OCI-LY7 (cell line): ENCODE results near the gene CRYBG2. TPM values are rescaled to one million over a fixed set of nuclear protein-coding genes. Genes with fewer than 3 reads are reported as not detected.

Experiments used
- BruUV-seq: library from RNA; stranded (reverse); fragments of 400-500 nt; replicated peaks from 2 replicates; lab custom pipeline; 2021; lab: Mats Ljungman, UMichigan
- CTCF ChIA-PET: fragments of 300-600 bp; sonication (Branson Sonifier 250); formaldehyde crosslinking; loops from one replicate; lab custom pipeline; 2022; ENCODE audit warnings: antibody characterized with exemption; ENCODE audit not compliant: unreplicated experiment; lab: Charles Lee
- POLR2A ChIA-PET: fragments of 300-600 bp; sonication (Branson Sonifier 250); formaldehyde crosslinking; loops from one replicate; lab custom pipeline; 2022; ENCODE audit warnings: antibody characterized with exemption; lab: Charles Lee
- DNase-seq: peaks from one replicate; pipeline ENCODE4 v3.0.0-alpha.2; 2015; ENCODE audit warnings: low spot score
- H2AFZ ChIP-seq: fragments of 200-600 bp; sonication (generic), shearing (Covaris generic); 2 replicates; pipeline ENCODE4 v1.6.1; 2014; ENCODE audit warnings: mild to moderate bottlenecking, antibody characterized with exemption, low read length, moderate library complexity
- H3K27ac ChIP-seq: fragments of 200-600 bp; sonication (generic); 2 replicates; pipeline ENCODE4 v1.5.1; 2014; ENCODE audit warnings: mixed run types, low read depth, mild to moderate bottlenecking, moderate library complexity, low read length, inconsistent platforms; ENCODE audit not compliant: poor library complexity, severe bottlenecking
- H3K36me3 ChIP-seq: fragments of 200-600 bp; sonication (generic); 2 replicates; pipeline ENCODE4 v1.6.1; 2014; ENCODE audit warnings: mild to moderate bottlenecking, antibody characterized with exemption, low read length, moderate library complexity, mixed read lengths; ENCODE audit not compliant: insufficient read depth
- H3K4me1 ChIP-seq: fragments of 200-600 bp; sonication (generic); 2 replicates; pipeline ENCODE4 v1.5.1; 2014; ENCODE audit warnings: mild to moderate bottlenecking, low read length; ENCODE audit not compliant: insufficient read depth, poor library complexity, severe bottlenecking
- H3K4me2 ChIP-seq: fragments of 200-600 bp; sonication (generic); 2 replicates; pipeline ENCODE4 v1.6.1; 2014; ENCODE audit warnings: mild to moderate bottlenecking, low read length
- H3K4me3 ChIP-seq: fragments of 200-600 bp; sonication (generic); 2 replicates; pipeline ENCODE4 v1.5.1; 2014; ENCODE audit warnings: mild to moderate bottlenecking, low read depth, low read length; ENCODE audit not compliant: poor library complexity, severe bottlenecking
- H3K79me2 ChIP-seq: fragments of 200-600 bp; sonication (generic); 2 replicates; pipeline ENCODE4 v1.6.1; 2016; ENCODE audit warnings: low read depth, mild to moderate bottlenecking, low read length, moderate library complexity, mixed read lengths; ENCODE audit not compliant: insufficient read depth
- H3K9me2 ChIP-seq: fragments of 200-600 bp; sonication (generic); 2 replicates; pipeline ENCODE4 v1.6.1; 2016; ENCODE audit warnings: mild to moderate bottlenecking, low read length, mixed read lengths; ENCODE audit not compliant: insufficient read depth
- H3K9me3 ChIP-seq: fragments of 200-600 bp; sonication (generic); 2 replicates; pipeline ENCODE4 v1.6.1; 2014; ENCODE audit warnings: mild to moderate bottlenecking, mixed run types, low read length, mixed read lengths
- H4K20me1 ChIP-seq: fragments of 200-600 bp; sonication (generic); 2 replicates; pipeline ENCODE4 v1.6.1; 2014; ENCODE audit warnings: mild to moderate bottlenecking, antibody characterized with exemption, low read length, moderate library complexity, mixed read lengths; ENCODE audit not compliant: insufficient read depth
- CTCF ChIP-seq: fragments of 200-600 bp; sonication (generic); conservative IDR thresholded peaks from 2 replicates; pipeline ENCODE4 v1.5.1; 2014; ENCODE audit warnings: mild to moderate bottlenecking, antibody characterized with exemption, low read length, moderate library complexity, mixed read lengths
- EZH2phosphoT487 ChIP-seq: fragments of 200-600 bp; sonication (generic); IDR thresholded peaks from 2 replicates; pipeline ENCODE4 v1.6.1; 2018; ENCODE audit warnings: low read depth, borderline replicate concordance, mild to moderate bottlenecking, mixed run types, antibody characterized with exemption, low read length, moderate library complexity, mixed read lengths
- intact Hi-C: fragments of 100-400 bp; cut with micrococcal nuclease; formaldehyde crosslinking; loops from one replicate; pipeline ENCODE4 v1.10.0; 2022; ENCODE audit not compliant: unreplicated experiment
- total RNA-seq, 2 experiments: library from RNA; depleted of rRNA in 1 of 2; stranded (reverse); fragments of >200 nt in 1 of 2; shearing (Covaris generic) in 1 of 2; gene quantifications; 2 replicates each; pipeline ENCODE4 v1.2.3, GENCODE V29; 2014 to 2022

CRYBG2 gene
- total RNA-seq, 2 experiments from 2014 or later = 1.3 to 5.5 TPM

GRCh38 chr1:26281091-26281958 lies 72.6 kb downstream of the CRYBG2 start:
- ChIA-PET POLR2A (interaction anchor here (0.5 to 1.8 kb wide), 4 partner anchors 8 to 150 kb away, joined by 3 to 4 read pairs (median 3); no protein-coding TSS in a partner anchor), CTCF (interaction anchor here (0.5 kb wide), 1 partner anchor 39 kb away, joined by 3 read pairs; no protein-coding TSS in a partner anchor)
- Histone ChIP-seq H4K20me1 (no peaks in the 10 kb centered on the region), H3K27ac (peak overlapping the region; percentile 26), H3K9me3 (no peaks in the 10 kb centered on the region), H3K79me2 (no peaks in the 10 kb centered on the region), H3K9me2 (no peaks in the 10 kb centered on the region), H3K4me1 (peaks cover 46% of the 10 kb centered on the region), H3K4me3 (no peak overlapping the region), H2AFZ (no peak overlapping the region), H3K36me3 (peaks cover 58% of the 10 kb centered on the region), H3K4me2 (peak overlapping the region; percentile 5; the same call in 1 of the 2 replicates)
- DNase-seq = no peak
- intact Hi-C loops = no loop called here
- TF ChIP-seq CTCF = no peak
- no peak for TF ChIP-seq EZH2phosphoT487
- TSS peak; percentile 94 for BruUV-seq

- H3K79me2 ChIP-seq = no peaks in the 10 kb centered on the region
- BruUV-seq = no TSS peak
- H2AFZ ChIP-seq = no peak overlapping the region
- no peaks in the 10 kb centered on the region for H4K20me1 ChIP-seq
- H3K9me2 ChIP-seq = no peaks in the 10 kb centered on the region
- peak overlapping the region; percentile 94 for H3K4me2 ChIP-seq
- ChIA-PET CTCF (interaction anchor here (0.5 to 1.0 kb wide), 2 partner anchors 8 to 40 kb away, joined by 3 to 5 read pairs; no protein-coding TSS in a partner anchor), POLR2A (interaction anchor here (0.5 to 1.8 kb wide), 3 partner anchors 9 to 49 kb away, joined by 3 to 4 read pairs (median 4); no protein-coding TSS in a partner anchor)
- no peak for TF ChIP-seq EZH2phosphoT487
- no peak for TF ChIP-seq CTCF
- peak overlapping the region; percentile 63 for H3K27ac ChIP-seq
- peak overlapping the region; percentile 69 for H3K4me3 ChIP-seq
- no peak for DNase-seq
- H3K36me3 ChIP-seq = peaks cover 63% of the 10 kb centered on the region
- intact Hi-C loops = no loop called here
- H3K4me1 ChIP-seq = peaks cover 45% of the 10 kb centered on the region
- H3K9me3 ChIP-seq = no peaks in the 10 kb centered on the region
These were observed 73.4 kb downstream of the CRYBG2 start for GRCh38 chr1:26280333-26281042.
